ENCODE measurements around the gene LRWD1.

DNA sequence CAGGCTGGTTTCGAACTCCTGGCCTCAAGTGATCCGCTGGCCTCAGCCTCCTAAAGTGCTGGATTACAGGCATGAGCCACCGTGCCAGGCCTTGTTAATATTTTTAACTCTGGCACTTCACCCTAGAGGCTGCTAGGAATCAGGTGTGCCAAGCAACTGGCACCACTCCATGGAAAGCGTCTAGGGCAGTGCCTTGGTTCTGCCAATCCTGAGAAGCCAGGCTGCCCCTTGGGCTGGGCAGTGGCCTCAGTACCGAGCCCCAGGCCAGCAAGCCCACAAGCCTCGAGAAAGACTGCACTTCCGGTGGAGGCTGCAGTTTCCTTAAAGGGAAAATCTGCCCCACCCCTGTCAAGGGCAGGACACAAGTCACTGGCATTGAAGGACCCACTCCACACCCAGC, 11.5 kb upstream of the LRWD1 start:
- TF ChIP-seq CTCF (tag by site-specific recombination; IDR thresholded peaks at IDR 0.05) (no peak), ZBTB20 (tag by site-specific recombination; IDR thresholded peaks at IDR 0.05) (no peak), OVOL3 (tag by site-specific recombination; IDR thresholded peaks at IDR 0.05) (no peak), ZNF768 (tag by site-specific recombination; IDR thresholded peaks at IDR 0.05) (no peak), SCRT1 (tag by site-specific recombination; IDR thresholded peaks at IDR 0.05; ENCODE audit: borderline replicate concordance) (no peak)
- TF ChIP-seq, protein P1, sequence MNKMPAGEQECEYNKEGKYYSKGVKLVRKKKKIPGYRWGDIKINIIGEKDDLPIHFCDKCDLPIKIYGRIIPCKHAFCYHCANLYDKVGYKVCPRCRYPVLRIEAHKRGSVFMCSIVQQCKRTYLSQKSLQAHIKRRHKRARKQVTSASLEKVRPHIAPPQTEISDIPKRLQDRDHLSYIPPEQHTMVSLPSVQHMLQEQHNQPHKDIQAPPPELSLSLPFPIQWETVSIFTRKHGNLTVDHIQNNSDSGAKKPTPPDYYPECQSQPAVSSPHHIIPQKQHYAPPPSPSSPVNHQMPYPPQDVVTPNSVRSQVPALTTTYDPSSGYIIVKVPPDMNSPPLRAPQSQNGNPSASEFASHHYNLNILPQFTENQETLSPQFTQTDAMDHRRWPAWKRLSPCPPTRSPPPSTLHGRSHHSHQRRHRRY (tag by site-specific recombination; IDR thresholded peaks at IDR 0.05) = no peak
- TF ChIP-seq, protein P2, sequence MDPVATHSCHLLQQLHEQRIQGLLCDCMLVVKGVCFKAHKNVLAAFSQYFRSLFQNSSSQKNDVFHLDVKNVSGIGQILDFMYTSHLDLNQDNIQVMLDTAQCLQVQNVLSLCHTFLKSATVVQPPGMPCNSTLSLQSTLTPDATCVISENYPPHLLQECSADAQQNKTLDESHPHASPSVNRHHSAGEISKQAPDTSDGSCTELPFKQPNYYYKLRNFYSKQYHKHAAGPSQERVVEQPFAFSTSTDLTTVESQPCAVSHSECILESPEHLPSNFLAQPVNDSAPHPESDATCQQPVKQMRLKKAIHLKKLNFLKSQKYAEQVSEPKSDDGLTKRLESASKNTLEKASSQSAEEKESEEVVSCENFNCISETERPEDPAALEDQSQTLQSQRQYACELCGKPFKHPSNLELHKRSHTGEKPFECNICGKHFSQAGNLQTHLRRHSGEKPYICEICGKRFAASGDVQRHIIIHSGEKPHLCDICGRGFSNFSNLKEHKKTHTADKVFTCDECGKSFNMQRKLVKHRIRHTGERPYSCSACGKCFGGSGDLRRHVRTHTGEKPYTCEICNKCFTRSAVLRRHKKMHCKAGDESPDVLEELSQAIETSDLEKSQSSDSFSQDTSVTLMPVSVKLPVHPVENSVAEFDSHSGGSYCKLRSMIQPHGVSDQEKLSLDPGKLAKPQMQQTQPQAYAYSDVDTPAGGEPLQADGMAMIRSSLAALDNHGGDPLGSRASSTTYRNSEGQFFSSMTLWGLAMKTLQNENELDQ (tag by site-specific recombination; IDR thresholded peaks at IDR 0.05; ENCODE audit: low read depth) = no peak
